GM18861 (cell line): ENCODE data around the gene ZNRD2.
"Not testable (repeated sequence)": the region's sequence is repeated elsewhere in the genome, so short reads cannot be mapped to it uniquely, and the experiment has no call there.

Source experiments
- ATAC-seq: cut with Tn5 transposase; IDR thresholded peaks from one replicate; pipeline ENCODE4 v1.9.1; 2021; ENCODE audit not compliant: unreplicated experiment

The ZNRD2 gene

DNA sequence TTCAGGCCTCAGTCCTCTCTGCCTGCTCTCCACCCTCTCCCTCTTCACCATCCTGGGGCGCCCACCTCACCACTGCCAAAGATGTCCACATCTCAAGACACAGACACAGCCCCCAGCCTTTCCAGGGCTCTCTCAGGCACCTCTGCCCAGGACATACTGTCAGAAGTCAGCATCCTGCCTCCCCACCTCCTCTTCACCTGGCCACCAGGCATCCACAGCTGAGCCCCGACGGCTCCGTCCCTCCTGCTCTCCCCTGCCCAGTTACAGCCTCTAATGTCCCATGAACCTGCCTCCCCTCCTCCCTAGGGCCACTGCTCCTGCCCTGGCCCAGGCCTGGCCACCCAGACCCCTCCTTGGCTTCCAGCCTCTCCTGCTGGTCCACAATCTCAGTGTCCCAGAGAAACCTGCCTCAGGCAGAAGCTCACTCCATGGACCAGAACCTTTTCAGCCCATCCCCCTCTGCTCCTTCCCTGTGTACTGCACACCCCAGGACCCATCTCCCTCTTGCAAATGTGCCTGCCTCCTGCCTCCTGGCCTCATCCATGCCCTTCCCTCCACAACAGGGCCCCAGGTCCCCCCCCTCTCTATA is 15.3 kb upstream of the ZNRD2 start:
- ATAC-seq: no peak

DNA sequence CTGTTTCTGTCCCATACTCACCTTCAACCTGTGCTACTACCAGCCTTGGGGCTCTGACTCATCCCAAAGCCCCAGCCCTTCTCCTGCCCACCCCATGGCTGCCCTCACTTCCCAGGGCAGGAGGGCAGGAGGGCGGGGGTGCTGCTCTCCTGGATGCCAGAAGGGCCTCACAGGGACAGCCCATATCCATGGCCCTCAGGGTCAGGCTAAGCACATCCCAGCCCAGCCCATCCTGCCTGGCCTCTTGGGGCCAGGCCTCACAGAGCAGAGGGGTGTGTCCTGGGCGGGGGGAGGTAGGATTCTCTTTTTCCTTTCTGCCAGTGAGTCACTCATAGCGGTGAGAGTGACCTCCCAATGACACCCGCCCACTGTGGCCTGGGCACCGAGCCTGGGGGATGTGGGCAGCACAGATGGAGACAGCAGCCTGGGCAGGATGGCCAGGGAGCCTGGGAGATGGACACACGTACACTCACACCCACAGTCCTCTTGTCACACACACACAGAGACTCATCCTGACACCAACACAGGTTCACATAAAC is 14.5 kb upstream of the ZNRD2 start:
- no peak for ATAC-seq

DNA sequence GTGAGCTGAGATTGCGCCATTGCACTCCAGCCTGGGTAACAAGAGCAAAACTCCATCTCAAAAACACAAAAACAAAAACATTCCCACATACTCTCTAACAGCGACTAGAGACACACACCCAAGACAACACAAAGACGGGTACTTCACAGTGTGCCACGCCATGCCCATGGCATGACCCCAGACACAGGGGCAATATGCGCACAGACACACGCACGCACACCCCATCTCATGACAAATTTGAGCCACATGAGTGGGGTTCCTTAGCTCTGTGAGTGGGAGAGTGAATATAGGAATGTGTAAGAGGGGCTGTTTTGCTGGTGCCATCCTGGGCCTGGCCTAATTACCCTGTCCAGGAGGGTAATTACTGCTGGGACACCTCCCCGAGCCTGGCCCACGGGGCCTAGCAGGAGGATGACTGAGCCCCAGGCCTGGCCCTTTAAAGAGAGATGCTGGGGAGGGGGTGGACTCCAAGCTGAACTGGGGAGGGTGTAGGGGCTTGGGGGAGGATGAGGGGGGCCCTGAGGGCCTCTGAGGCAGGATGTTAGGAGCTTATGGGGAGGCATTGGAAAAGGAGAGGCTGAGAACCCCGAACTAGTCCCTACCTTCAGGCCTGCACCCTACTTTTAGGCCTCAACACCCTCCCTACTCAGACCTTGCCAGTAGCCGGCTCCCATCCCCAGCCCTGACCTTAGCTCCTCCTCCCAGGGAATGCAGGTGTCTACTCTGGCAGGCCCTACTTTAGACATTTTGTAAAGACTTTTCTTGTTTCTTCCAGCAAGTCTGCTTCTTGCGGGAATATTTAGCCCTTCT is 13.6 kb upstream of the ZNRD2 start:
- no peak for ATAC-seq

DNA sequence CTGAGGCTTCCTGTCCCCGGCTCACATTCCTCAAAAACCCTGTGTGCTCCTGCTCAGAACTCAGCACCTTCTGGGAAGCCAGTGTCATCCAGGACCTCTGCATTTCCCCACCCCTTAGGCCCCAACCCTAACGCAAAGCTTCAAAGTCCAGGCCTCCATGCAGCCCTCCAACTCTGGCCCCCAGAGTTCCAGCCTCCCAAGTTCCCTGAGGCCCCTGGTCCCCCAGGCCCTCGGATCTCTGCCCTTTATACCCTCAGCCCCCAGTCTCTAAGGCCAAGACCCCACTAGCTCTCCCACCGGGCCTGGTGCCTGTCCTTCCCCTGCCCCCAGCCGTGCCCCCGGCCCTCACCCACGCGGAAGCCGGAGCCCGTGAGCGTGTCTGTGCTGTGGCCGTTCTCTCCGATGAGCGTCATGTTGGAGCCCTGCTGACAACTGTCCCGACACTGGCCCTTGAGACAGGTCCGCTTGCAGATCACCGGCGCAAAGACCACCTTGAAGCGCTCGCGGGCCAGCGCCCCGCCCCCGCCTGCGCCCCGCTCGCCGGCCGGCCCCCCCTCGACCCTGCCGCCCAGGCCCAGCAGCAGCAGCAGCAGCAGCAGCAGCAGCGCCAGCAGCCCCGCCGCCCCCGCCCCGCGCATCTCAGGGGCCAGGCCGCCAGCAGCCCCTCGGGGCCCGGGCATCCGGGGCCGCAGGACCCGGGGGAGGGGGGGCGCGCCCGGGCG is 12.8 kb upstream of the ZNRD2 start:
- ATAC-seq: no peak

DNA sequence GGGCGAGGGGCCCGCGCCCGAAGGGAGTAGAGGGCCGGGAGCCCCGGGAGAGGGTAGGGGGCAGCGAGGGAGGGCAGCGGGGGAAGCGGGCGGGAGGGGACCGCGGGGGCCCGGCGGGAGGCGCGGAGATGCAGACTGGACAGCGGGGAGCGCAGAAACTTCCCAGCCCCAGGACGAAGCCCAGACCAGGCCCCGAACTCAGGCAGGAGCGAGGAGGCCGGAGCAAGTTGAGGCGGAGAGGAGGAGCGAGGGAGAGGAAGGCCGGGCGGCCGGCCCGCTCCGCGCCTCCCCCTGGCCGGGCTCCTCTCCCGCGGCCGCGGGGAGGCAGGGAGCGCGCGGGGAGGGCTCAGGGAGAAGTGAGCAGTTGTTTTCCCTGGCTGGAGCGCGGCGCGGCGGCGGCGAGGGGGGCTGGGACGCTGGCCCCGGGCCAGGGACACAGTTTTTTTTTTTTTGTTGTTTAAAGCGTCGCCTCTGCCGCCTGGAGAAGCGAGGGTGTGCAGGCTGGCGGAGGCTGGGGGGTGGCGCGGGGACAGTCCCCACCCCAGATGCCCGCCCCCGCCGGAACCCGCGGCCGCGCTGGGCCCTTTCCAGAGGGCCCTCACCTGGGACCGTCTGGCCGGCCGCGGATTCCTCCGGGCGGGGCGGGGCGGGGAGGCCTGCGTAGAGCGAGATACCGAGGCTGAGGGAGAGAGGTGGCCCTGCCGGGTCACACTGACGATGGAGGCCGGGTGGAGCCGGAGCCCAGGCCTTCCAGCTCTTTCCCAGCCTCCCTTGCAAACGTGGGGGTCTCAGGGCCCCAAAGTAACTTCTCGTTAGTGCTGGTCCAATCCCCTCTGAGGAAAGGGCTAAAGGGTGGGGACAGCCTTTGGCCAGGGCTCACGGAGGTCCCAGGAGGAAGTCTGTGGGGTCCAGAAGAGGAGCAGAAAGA is 12.0 kb upstream of the ZNRD2 start, which contains the start of gene LTBP3:
Gene LTBP3 (minus strand): TSS at position 358 of the 928 bp plus-strand sequence. CDS start 400 bp downstream, outside the sequence.
- ATAC-seq: no peak

DNA sequence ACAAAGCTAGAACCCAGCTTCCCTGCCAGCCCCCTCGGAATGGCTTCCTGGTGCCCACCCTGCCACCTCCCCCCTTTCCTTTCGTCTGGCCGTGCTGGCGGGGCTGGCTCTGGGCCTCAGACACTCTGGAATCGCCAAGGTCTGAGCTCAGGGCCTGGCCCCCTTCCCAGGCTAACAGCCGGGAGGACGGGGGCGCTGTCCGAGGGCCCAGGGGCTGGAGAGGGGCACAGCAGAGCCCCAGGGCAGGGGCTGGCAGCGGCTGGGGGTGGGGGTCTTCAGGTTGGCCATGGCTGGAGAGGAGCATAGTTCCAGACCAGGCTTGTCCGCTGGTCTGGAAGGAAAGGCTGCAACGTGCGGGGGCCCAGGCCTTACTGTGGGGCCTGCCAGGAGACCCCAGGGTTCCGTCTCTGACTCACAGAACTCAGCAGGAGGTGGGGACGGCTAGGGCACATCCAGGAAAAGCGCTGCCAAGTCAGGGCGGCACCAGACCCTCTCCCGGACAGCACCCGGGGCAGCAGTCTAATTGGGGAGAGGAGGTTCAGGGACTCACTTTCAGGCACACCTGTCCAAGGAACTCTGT is 11.3 kb upstream of the ZNRD2 start:
- ATAC-seq: no peak

DNA sequence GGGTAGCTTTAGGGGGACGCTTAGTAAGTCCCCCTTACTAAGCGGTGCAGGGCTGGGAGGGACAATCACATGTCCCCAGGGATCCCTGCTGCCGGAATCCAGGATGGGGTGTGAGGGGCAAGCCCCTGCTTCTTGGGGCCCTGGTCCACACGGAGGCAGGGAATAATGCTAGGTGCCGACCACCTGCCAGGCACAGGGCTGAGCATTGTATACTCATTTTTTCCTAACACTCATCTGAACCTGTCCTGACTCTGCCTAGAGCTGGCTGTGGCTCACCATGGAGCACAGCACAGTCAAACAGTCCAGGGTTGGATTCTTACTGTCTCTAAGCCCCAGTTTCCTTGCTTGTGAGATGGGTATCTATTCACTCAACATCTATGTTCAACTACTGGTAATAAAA is 10.7 kb upstream of the ZNRD2 start:
- ATAC-seq: no peak

DNA sequence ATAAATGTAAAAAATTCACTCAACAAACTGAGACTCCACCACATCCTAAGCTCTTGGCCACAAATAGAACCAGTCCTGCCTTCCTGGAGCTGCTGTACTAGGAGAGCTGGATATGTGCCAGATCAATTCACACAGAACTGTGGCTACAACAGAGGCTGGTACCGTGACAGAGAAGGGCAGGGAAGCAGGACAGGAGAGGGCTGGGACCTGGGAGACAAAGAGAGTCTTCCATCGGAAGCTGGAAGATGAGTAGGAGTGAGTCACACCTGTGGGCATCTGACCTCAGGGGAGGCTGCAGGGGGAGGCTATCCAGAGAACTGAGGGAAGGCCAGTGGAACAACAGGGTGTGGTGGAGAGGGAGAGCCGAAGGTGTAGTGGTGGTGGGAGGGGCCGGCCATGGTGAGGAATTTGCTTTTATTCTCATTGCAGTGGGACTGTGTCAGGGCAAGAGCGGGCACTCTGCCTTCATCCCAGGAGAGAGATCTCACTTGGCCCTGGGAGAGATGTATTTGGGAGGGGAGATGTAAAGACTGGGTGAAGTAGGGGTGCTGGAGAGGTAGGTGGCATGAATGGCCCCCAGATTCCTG is 10.2 kb upstream of the ZNRD2 start:
- no peak for ATAC-seq

DNA sequence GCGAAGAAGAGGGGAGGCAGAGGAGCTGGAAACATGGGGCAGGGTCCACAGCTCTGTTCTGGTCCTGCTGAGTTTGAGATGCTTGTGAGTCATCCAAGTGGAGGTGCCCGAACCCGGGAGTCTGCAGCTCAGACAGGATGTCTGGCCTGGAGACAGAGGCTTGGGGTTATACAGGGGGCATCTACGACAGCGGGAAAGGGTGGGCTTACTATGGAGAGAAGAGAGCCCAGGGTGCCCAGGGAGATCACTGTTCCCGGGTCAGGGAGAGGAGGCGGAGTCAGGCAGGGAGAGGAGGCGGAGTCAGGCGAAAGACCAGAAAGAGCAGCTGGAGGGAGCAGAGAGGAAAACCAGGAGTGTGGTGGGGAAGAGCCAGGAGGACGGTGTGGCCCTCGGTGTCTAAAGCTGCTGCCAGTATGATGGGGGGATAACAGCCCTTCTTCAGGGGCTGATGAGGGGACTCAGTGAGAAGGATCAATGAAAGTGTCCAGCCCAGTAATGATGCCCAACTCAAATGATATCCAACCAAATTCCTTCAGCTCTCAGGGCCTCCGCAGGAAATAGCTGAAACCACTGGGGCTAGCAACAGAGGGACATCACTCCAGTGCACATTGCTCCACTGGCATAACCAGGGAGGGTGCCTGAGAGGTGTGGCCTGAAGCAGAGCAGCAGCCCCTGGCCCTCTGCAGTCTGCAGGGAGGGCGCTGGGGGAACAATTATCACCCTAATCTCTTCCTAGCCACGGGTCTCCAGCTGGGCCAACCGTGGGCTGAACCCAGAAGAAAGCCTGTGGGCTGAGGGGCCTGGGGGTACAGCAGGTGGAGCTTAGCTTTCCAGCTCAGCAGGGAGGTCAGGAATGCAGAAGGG is 9.5 kb upstream of the ZNRD2 start:
- ATAC-seq: no peak

DNA sequence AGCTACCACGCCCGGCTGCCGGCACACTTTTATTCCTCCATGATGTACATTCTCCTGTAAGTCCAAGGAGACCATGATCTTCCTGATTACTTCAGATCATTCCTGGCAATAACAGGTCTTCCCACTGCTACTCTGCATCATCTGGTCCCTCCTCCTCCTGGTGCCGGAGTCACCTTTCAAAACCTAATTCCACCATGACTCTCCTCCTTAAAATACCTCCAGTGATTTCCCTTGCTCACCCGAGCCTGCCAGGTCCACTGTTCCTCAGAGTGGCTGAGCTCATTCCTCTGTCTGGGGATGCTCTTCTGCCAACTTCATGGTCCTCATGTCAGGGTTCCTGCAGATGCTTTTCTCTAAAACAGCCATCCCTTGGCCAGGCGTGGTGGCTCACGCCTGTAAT is 8.3 kb upstream of the ZNRD2 start:
- ATAC-seq: no peak

DNA sequence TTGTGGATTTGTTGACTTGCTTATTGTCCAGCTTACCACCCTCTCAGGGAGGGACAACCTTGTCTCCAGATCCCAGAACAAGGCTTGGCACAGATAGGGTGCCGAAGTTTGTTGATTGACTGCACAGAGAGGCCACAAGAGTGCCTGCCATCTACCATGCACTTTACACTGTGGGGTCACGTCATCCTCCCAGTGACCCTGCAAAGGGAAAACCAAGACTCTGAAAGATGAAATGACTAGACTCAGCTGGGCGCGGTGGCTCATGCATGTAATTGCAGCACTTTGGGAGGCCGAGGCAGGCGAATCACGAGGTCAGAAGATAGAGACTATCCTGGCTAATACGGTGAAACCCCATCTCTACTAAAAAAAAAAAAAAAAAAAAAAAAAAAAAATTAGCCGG is 7.5 kb upstream of the ZNRD2 start:
- ATAC-seq: no peak

DNA sequence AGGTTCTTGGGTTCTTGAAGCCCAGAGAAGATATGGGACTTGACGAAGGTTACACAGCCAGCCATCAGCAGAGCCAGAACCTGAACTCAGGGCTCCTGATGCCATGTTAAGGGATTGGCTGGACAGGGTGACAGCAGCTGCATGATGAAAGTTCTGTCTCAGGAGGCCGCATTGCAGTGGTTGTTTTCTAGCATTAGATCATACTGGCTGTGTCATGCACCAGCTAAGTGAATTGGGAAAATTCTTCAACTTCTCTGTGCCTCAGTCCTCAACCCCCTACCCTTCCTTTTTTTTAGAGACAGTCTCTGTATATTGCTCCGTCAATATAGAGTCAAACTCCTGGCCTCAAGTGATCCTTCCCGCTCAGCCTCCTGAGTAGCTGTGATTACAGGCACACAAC is 6.7 kb upstream of the ZNRD2 start:
- no peak for ATAC-seq

DNA sequence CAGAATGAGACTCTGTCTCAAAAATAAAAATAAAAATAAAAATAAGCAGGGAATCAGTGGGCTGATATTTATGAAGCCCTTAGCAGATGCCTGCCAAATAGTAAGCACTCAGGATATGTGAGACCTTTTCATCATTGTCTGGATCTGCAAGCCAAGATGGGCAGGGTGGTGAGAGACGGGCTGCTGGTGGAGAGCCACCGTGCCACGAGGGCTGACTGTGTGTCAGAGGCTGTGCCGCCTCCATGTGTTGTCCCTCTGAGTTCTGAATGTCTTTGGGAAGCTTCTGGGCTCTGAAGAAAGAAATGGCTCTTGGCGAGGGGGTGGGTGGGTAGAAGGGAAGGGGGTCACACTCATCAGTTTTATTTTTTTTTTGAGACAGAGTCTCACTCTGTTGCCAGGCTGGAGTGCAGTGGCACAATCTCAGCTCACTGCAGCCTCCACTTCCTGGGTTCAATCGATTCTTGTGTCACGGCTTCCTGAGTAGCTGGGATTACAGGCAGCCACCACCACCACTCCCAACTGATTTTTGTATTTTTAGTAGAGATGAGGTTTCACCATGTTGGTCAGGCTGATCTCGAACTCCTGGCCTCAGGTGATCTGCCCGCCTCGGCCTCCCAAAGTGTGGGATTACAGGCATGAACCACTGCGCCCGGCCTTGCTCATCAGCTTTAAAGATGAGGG is 5.3 kb upstream of the ZNRD2 start:
- not testable (repeated sequence) for ATAC-seq

DNA sequence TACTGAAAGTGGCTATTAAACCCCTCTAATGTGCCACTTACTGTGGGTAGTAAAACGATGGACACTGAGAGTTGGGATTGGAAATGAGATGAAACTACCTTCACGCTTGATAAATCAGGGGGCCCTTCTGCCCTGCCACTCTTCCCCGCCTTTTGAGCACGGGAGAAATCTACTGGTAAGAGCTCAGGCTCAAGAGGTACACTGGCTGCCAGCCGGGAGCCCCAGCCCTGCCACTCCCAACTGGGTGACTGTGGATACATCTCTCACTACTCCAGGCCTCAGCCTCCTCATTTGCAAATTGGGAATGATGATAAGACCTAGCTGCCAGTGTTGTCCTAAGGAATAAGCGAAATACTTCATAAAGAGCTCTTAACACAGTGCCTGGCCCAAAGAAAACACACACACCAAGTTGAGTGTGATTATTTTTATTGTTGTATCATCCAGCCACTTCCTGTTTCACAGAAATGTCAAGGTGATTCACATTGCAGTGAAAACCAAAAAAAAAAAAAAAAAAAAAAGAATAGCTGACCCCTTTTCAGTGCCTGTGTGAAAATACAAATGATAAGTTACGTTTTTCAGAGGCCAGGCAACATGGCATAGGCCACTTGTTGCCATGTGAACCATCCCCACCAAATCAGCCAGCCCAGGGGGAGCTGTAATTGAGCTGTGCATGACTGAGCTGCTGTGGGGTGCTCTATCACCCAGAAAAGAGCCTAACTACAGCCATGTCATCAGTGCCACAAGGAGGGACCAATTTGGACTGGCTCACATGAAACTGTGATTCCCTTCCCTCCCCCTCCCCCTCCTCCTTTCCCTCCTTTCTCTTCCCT is 4.4 kb upstream of the ZNRD2 start:
- no peak for ATAC-seq

DNA sequence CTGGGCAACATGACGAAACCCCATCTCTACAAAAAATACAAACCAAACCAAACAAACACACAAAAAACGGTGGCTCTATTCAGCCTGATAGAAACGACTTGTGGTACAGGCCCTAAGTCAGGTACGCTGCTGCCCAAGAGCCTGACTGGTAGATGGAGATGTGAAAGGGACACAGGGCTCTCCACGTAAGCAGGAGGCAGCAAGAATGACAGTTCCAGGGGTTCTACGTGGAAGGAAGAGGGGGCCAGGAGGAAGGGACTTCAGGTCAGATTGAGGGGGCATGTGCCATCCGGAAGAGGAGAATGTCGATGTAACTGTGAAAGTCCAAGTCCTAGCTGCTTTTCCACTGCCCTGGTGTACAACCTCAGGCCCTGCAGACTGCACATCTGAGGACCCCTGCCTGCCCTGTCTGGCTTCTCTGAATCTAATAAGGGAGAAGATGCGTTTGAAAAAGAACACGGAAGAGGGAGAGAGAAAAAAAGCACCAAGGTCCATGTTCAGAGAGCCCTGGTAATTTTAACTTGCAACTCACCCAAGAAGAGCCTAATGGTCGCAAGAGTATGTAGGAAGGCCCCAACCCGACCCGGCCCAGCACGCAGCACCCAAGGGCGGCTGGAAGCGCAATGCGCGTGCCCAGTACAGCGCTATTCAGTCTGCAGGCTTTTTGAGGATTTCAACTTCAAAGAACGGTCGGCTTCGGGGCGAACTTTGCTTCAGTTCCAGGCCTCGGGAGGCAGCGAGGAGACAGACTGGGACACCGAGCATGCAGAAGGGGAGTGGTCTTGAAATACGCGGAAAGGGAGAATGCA is 909 bp upstream of the ZNRD2 start:
- no peak for ATAC-seq

DNA sequence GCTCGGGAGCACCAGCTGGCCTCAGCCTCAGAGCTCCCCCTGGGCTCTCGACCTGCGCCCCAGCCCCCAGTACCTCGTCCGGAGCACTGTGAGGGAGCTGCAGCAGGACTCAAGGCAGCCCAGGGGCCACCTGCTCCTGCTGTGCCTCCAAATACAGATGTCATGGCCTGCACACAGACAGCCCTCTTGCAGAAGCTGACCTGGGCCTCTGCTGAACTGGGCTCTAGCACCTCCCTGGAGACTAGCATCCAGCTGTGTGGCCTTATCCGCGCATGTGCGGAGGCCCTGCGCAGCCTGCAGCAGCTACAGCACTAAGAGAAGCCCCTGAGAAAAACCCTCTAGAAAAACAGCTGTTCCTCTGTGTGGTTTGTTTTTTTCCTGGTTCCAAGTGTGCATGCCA is 1.1 kb downstream of the ZNRD2 start:
- ATAC-seq: no peak

DNA sequence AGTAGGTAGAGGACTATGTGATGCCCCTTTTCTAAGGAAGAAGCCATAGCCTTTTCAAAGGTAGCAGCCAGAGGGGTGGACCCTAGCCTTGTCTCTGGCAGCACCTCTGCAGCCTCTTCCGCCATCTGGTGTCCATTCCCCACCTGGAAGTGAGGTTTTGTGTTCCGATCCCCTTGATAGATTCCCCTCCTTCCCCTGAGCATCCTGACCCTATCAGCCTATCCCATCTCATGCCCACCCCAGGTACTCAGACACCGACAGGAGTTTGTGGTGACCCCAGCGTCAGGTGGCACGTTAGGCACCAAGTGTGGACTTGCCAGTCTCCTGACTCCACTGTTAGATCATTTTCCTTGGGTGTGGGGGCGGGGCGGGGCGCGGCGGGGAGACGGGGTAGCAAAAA is 1.7 kb downstream of the ZNRD2 start:
- ATAC-seq: no peak
